A549 (cell line): ENCODE results near the gene UNC5B.

Source experiments
- CTCF ChIP-seq: fragments of >200 bp; sonication (Bioruptor Twin); formaldehyde crosslinking; IDR thresholded peaks from 3 replicates; pipeline ENCODE4 v1.5.1; 2016
- MYC ChIP-seq: IDR thresholded peaks from 2 replicates; pipeline ENCODE4 v1.6.1; 2012; ENCODE audit warnings: mild to moderate bottlenecking, inconsistent platforms, low read length, improper control_type of control experiment, borderline replicate concordance

- TF ChIP-seq MYC: no peak
- no peak for TF ChIP-seq CTCF
These were observed 75.1 kb downstream of the UNC5B start for GRCh38 chr10:71287456-71287855.
